Fibroblast of lung (primary cell): ENCODE results near the gene SULT1C4.

Experiments
- CTCF ChIP-seq, 2 donors: IDR thresholded peaks in 1 of 2; conservative IDR thresholded peaks in 1 of 2; 1 replicate in 1 of 2; 2 replicates in 1 of 2; pipeline ENCODE4 v1.5.1; 2011 to 2012; ENCODE audit warnings: low read length in 2 of 2, control low read depth in 1 of 2, inconsistent platforms in 1 of 2, low read depth in 1 of 2, mild to moderate bottlenecking in 1 of 2
- EZH2 ChIP-seq: IDR thresholded peaks from 2 replicates; pipeline ENCODE4 v1.5.1; 2012; ENCODE audit warnings: low read length, control low read depth, mild to moderate bottlenecking; ENCODE audit errors: missing control alignments

- TF ChIP-seq CTCF (conservative IDR thresholded peaks at IDR 0.05 in 1 of 2, IDR thresholded peaks at IDR 0.05 in 1 of 2; ENCODE audit: low read depth in 1 of 2, low read length in 2 of 2), result no peak
- TF ChIP-seq EZH2, result no peak
Measured at GRCh38 chr2:108330979-108331378, 46.8 kb upstream of the SULT1C4 start.
